Raji (cell line): ENCODE results near the gene VAPB.

Experiments
- POLR2A ChIP-seq: IDR thresholded peaks from 2 replicates; pipeline ENCODE4 v1.6.1; 2011; ENCODE audit warnings: low read depth, low read length, control low read depth; ENCODE audit not compliant: insufficient read depth

The VAPB gene

DNA sequence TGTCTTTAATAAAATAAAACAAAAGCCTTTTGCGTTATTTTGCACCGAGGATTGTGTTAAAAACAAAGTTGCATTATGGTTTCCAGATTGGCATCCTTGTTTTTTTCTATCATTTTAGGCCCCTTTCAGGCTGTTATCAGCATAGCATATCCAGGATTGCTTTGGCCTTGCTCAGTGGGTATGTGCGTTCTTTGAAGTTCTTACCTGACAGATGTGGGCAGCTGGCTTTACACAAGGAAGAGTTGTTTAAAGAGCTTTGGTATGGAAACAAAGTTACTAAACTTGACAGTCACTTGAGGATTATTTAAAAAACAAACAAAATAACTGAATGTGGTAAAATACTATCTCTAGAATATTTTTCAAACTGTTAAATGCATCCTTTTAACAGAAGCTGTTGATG is 6.6 kb downstream of the VAPB start:
- TF ChIP-seq POLR2A, result no peak

DNA sequence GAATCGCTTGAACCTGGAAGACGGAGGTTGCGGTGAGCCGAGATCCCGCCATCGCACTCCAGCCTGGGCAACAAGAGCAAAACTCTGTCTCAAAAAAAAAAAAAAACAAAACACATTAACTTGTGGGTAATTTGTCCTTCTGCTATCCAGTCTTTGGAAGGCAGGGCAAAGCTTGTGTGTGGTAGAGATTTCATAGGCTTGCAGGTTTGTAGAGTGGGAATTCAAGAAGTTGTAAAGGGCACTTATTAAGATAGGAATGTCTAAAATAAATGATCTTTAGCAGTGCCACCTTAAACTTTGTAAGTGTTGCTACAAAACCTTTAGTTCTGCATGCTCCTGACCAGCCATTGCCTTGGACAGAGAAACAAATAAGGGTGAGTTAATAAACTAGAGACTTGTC is 8.4 kb downstream of the VAPB start:
- no peak for TF ChIP-seq POLR2A

DNA sequence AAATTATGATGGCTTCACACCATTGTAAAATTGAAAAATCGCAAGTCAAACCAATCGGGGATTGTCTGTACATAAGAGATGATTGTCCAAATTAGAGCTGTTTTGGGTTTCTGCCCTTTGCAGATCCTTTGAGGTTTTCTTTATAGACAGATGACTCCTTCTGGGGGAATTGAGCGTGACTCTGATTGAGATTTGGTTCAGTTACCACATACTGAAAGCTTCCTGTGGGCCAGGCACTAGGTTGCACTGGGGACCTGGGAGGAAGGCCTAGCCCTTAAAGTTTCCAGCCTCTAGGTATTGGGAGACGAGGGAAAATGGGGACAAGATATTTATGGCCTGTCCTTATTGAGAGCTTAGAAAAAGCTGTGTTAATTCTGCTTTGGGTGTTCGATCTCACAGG is 9.2 kb downstream of the VAPB start:
- no peak for TF ChIP-seq POLR2A

DNA sequence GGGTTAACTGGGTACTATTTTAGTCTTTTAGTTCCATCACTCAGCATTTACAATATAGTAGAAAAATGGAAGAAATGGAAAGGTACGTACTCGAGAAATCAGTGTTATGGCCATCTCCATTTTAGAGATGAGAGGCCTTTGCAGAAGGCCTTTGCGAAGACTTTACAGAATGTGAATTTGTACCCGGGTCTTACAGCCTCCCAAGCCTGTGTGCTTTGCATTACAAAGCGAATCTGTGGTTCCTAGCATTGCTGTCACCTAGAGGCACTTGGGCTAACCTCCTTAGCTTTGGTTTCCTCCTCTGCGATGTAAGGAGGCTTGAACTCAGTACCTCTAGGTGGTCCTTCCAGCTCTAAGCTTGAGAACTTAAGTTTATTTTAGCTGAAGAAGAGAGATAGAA is 10.9 kb downstream of the VAPB start:
- TF ChIP-seq POLR2A, result no peak

DNA sequence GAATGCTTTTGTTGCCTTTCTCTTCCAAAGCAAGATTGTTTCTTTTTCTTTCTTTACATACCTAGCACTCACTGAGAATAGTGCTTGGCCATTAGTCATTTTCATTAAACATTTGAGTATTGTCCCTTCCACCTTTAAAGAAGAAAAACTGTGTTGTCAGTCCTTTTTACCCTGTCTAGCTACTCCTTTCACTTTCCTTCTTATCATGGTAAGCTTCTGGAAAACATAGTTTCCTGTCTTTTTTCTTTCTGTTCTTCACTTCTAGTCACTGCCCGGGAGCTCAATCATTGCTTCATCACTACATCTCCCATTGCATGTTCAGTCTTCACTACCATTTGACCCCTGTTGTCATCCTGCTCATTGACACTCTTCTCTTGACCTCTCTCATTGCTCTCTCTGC is 12.1 kb downstream of the VAPB start:
- no peak for TF ChIP-seq POLR2A

GRCh38 chr20:58402305-58402704 is 13.3 kb downstream of the VAPB start:
- no peak for TF ChIP-seq POLR2A

- no peak for TF ChIP-seq POLR2A
These were observed 13.8 kb downstream of the VAPB start for GRCh38 chr20:58402827-58403226.

DNA sequence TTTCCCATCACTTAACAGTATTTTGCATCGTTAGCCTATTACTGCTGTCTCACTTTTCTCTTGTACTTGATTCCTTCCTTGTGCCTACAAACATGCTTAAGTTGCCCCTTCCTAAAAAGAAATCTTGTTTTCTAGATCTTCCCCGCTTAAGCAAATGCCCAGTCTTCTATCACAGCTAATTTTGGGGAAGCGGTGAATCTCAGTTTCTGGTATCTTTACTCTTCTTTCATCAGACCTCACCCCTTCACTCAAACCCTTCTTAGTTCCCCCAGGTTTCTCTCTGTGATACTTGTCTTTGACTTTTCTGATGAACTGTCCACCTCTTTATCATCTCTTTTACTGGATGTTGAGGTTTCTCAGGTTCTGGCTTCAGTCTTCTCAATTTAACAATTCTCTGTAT is 14.2 kb downstream of the VAPB start:
- no peak for TF ChIP-seq POLR2A

GRCh38 chr20:58405504-58406291 is 16.7 kb downstream of the VAPB start:
- no peak for TF ChIP-seq POLR2A

DNA sequence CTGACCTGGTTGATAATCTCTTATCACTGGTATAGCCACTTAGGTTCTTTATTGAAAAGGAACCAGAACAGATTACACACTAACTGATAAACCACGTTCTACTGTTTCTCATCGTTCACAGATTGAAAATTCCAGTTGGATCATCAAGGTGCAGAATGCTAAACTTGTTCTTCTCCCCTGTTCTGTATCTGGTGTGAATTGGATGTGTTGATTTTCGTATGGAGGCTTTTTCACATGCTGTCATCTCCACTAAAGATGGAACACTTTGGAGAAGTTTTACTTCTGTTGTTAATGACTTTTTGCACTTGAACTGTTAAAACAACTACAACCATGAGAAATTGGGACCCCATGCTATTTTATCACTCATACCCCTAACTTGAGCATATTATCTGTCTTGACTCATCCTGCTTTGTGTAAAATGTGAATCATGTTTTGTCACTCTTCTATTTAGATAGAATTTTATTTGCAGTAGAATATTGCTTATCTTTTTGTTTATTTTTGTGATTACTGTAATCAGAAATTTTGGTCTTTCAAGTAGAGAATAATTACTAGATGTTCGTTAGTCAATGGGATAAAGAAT is 17.5 kb downstream of the VAPB start:
- no peak for TF ChIP-seq POLR2A

GRCh38 chr20:58407201-58407873 is 18.3 kb downstream of the VAPB start:
- no peak for TF ChIP-seq POLR2A

GRCh38 chr20:58407966-58408557 is 19.0 kb downstream of the VAPB start:
- TF ChIP-seq POLR2A, result no peak

DNA sequence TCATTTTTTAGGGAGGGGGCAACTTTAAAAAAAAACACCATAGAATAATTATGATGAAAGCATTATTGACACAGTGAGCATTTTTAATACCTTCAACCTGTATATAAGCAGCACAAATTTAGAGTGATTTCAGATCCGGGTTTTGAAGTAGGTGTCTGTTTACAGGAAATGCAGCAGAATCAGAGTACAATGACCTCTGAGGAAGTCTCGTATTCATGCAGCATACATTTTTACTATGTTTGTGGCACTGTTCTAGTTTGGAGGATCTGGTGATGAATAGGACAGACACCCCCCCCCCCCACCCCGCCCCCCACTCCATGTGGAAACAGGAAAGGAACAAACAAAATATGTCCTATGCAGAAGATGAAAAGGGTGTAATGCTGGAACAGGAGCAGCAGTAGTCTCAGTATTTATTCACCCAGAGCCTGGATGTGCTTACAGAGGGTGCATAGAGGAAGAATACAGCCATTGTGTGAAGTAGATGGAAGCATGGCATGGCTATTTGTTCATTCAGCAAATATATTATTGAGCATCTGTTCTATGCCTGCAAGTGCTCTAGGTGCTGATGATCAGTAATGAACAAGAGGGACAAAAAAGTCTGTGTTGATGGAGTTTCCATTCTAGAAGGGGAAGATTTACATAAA is 19.7 kb downstream of the VAPB start:
- TF ChIP-seq POLR2A, result no peak

GRCh38 chr20:58416057-58416456 is 27.0 kb downstream of the VAPB start:
- TF ChIP-seq POLR2A, result no peak

DNA sequence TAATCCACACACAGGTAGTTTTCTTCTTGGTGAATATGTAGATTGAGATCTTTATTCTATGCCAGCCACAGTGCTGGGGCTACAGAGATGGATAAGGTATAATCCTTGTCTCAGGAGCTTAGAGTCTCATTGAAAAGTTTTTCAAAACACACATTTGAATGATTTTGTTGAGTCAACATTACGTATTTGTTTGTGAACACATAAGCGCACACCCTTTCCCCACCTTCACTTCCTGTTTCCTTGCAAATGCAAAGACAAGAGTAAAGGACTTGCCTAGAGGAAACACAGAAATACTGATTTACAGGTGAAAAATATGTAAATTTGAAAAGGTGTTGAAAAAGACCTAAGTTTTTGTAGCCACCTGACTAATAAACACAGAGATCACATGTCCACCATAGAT is 27.8 kb downstream of the VAPB start:
- no peak for TF ChIP-seq POLR2A
